Measurements from ENCODE around the gene HBS1L.
"Not testable (repeated sequence)": the region's sequence is repeated elsewhere in the genome, so short reads cannot be mapped to it uniquely, and the experiment has no call there.

The HBS1L gene

GRCh38 chr6:135073756-135074393 is 19.3 kb upstream of the HBS1L start:
- DNase-seq: no peak

- no peak for DNase-seq
These were observed 18.6 kb upstream of the HBS1L start for GRCh38 chr6:135073217-135073616.

- no peak for DNase-seq
These were observed 18.1 kb upstream of the HBS1L start for GRCh38 chr6:135072753-135073152.

GRCh38 chr6:135071541-135071940 is 16.9 kb upstream of the HBS1L start:
- no peak for DNase-seq

GRCh38 chr6:135067911-135068310 is 13.3 kb upstream of the HBS1L start:
- no peak for DNase-seq

- no peak for DNase-seq
These were observed 12.2 kb upstream of the HBS1L start for GRCh38 chr6:135066806-135067205.

GRCh38 chr6:135066397-135066796 is 11.8 kb upstream of the HBS1L start:
- no peak for DNase-seq

GRCh38 chr6:135064586-135064985 is 10.0 kb upstream of the HBS1L start:
- DNase-seq: no peak

- no peak for DNase-seq
These were observed 9.3 kb upstream of the HBS1L start for GRCh38 chr6:135063926-135064325.

- no peak for DNase-seq
These were observed 8.1 kb upstream of the HBS1L start for GRCh38 chr6:135062735-135063134.

GRCh38 chr6:135060076-135060475 is 5.5 kb upstream of the HBS1L start:
- no peak for DNase-seq

- not testable (repeated sequence) for DNase-seq
These were observed 3.7 kb upstream of the HBS1L start for GRCh38 chr6:135058299-135058698.

- no peak for DNase-seq
These were observed 2.0 kb upstream of the HBS1L start for GRCh38 chr6:135056632-135057031.

- no peak for DNase-seq
These were observed 425 bp downstream of the HBS1L start for GRCh38 chr6:135054226-135054568.

- no peak for DNase-seq
These were observed 1.2 kb downstream of the HBS1L start for GRCh38 chr6:135053406-135053805.

GRCh38 chr6:135052939-135053338 is 1.7 kb downstream of the HBS1L start:
- no peak for DNase-seq

GRCh38 chr6:135048915-135049314 is 5.7 kb downstream of the HBS1L start:
- no peak for DNase-seq

- no peak for DNase-seq
These were observed 7.3 kb downstream of the HBS1L start for GRCh38 chr6:135047336-135047735.

GRCh38 chr6:135046912-135047311 is 7.7 kb downstream of the HBS1L start:
- no peak for DNase-seq

GRCh38 chr6:135044639-135045038 is 10.0 kb downstream of the HBS1L start:
- no peak for DNase-seq

GRCh38 chr6:135043846-135044245 is 10.8 kb downstream of the HBS1L start:
- DNase-seq: no peak

GRCh38 chr6:135043364-135043763 is 11.3 kb downstream of the HBS1L start:
- no peak for DNase-seq

GRCh38 chr6:135038335-135038734 is 16.3 kb downstream of the HBS1L start:
- DNase-seq: no peak

- no peak for DNase-seq
These were observed 17.1 kb downstream of the HBS1L start for GRCh38 chr6:135037541-135037940.

GRCh38 chr6:135036731-135037420 is 17.7 kb downstream of the HBS1L start:
- DNase-seq: no peak

Measured in retina (tissue), 1 donor.